ENCODE results near the gene PRKCE. TPM values are rescaled to one million over a fixed set of nuclear protein-coding genes. Genes with fewer than 3 reads are reported as not detected.

PRKCE gene
- total and polyA plus RNA-seq, 4 donors: 2.5 to 38.6 (median 5.8) TPM

- no peak for TF ChIP-seq FOXA1 (IDR thresholded peaks at IDR 0.05)
- no peak for TF ChIP-seq SP1 (IDR thresholded peaks at IDR 0.05)
- no peak for TF ChIP-seq HNF4A (conservative IDR thresholded peaks at IDR 0.05)
- no peak for TF ChIP-seq TAF1 (conservative IDR thresholded peaks at IDR 0.05)
Measured at GRCh38 chr2:45840481-45840880, 189.0 kb downstream of the PRKCE start (continued).

GRCh38 chr2:45841752-45842407 lies 190.4 kb downstream of the PRKCE start:
- Histone ChIP-seq H3K36me3 (ENCODE audit: control insufficient read depth in 4 of 4, insufficient read depth in 3 of 4, low read depth in 1 of 4, low read length in 3 of 4) (peaks cover 0 to 5% (median 0%) of the 10 kb centered on the region in 4 donors), H3K4me3 (ENCODE audit: low read depth in 1 of 3, low read length in 3 of 3) (no peak overlapping the region), H3K4me1 (ENCODE audit: control insufficient read depth in 4 of 4, insufficient read depth in 4 of 4, low read length in 3 of 4) (peaks cover 0 to 3% (median 0%) of the 10 kb centered on the region in 4 donors), H3K9ac (ENCODE audit: low read depth in 1 of 2, low read length in 2 of 2) (no peak overlapping the region), H3K9me3 (ENCODE audit: control insufficient read depth in 4 of 4, low read length in 3 of 4) (no peaks in the 10 kb centered on the region), H3K27ac (ENCODE audit: low read depth in 1 of 2, low read length in 2 of 2) (no peak overlapping the region), H3K27me3 (ENCODE audit: control insufficient read depth in 4 of 4, insufficient read depth in 4 of 4, low read length in 3 of 4) (no peaks in the 10 kb centered on the region)
- whole genome bisulfite sequencing: 92% methylated on average over 4 of the region's 4 CpGs
- no peak for DNase-seq (ENCODE audit: low spot score)
- TF ChIP-seq YY1 (IDR thresholded peaks at IDR 0.05) (no peak), ATF3 (IDR thresholded peaks at IDR 0.05) (no peak), JUND (IDR thresholded peaks at IDR 0.05) (no peak), CTCF (IDR thresholded peaks at IDR 0.05; ENCODE audit: low read depth, low read length, missing input control) (no peak), SP1 (IDR thresholded peaks at IDR 0.05) (no peak), RAD21 (IDR thresholded peaks at IDR 0.05) (no peak), MAX (IDR thresholded peaks at IDR 0.05) (no peak), GABPA (IDR thresholded peaks at IDR 0.05 in 1 of 2, conservative IDR thresholded peaks at IDR 0.05 in 1 of 2) (no peak), HNF4A (conservative IDR thresholded peaks at IDR 0.05) (no peak)

- no peak overlapping the region for H3K27ac ChIP-seq (ENCODE audit: low read depth in 1 of 2, low read length in 2 of 2)
- TF ChIP-seq NR2F2 (IDR thresholded peaks at IDR 0.05) (no peak), HNF4G (IDR thresholded peaks at IDR 0.05) (no peak), HNF4A (conservative IDR thresholded peaks at IDR 0.05) (no peak), JUND (IDR thresholded peaks at IDR 0.05) (no peak)
- no peak for DNase-seq (ENCODE audit: low spot score)
- H3K27me3 ChIP-seq (ENCODE audit: control insufficient read depth in 4 of 4, insufficient read depth in 4 of 4, low read length in 3 of 4): no peaks in the 10 kb centered on the region
- 85% methylated on average over 8 of the region's 8 CpGs for WGBS
- H3K4me3 ChIP-seq (ENCODE audit: low read depth in 1 of 3, low read length in 3 of 3): no peak overlapping the region
- no peak overlapping the region for H3K9ac ChIP-seq (ENCODE audit: low read depth in 1 of 2, low read length in 2 of 2)
- peaks cover 0 to 3% (median 0%) of the 10 kb centered on the region in 4 donors for H3K4me1 ChIP-seq (ENCODE audit: control insufficient read depth in 4 of 4, insufficient read depth in 4 of 4, low read length in 3 of 4)
- peaks cover 0 to 5% (median 0%) of the 10 kb centered on the region in 4 donors for H3K36me3 ChIP-seq (ENCODE audit: control insufficient read depth in 4 of 4, insufficient read depth in 3 of 4, low read depth in 1 of 4, low read length in 3 of 4)
- H3K9me3 ChIP-seq (ENCODE audit: control insufficient read depth in 4 of 4, low read length in 3 of 4): no peaks in the 10 kb centered on the region
Measured at GRCh38 chr2:45843136-45843535, 191.7 kb downstream of the PRKCE start.

GRCh38 chr2:45844796-45845457 lies 193.5 kb downstream of the PRKCE start:
- Histone ChIP-seq H3K9me3 (ENCODE audit: control insufficient read depth in 4 of 4, low read length in 3 of 4) (no peaks in the 10 kb centered on the region), H3K27me3 (ENCODE audit: control insufficient read depth in 4 of 4, insufficient read depth in 4 of 4, low read length in 3 of 4) (no peaks in the 10 kb centered on the region), H3K27ac (ENCODE audit: low read depth in 1 of 2, low read length in 2 of 2) (no peak overlapping the region), H3K36me3 (ENCODE audit: control insufficient read depth in 4 of 4, insufficient read depth in 3 of 4, low read depth in 1 of 4, low read length in 3 of 4) (peaks cover 0 to 5% (median 0%) of the 10 kb centered on the region in 4 donors), H3K9ac (ENCODE audit: low read depth in 1 of 2, low read length in 2 of 2) (no peak overlapping the region), H3K4me3 (ENCODE audit: low read depth in 1 of 3, low read length in 3 of 3) (no peak overlapping the region), H3K4me1 (ENCODE audit: control insufficient read depth in 4 of 4, insufficient read depth in 4 of 4, low read length in 3 of 4) (no peaks in the 10 kb centered on the region)
- no peak for DNase-seq (ENCODE audit: low spot score)
- WGBS: 89% methylated on average over 3 of the region's 3 CpGs
- TF ChIP-seq EGR1 (IDR thresholded peaks at IDR 0.05; ENCODE audit: low read depth in 2 of 2) (no peak), ATF3 (IDR thresholded peaks at IDR 0.05) (no peak), REST (IDR thresholded peaks at IDR 0.05) (no peak), NR2F2 (IDR thresholded peaks at IDR 0.05) (no peak), YY1 (IDR thresholded peaks at IDR 0.05) (no peak), HNF4A (conservative IDR thresholded peaks at IDR 0.05) (no peak), HNF4G (IDR thresholded peaks at IDR 0.05) (no peak), ZBTB33 (IDR thresholded peaks at IDR 0.05) (no peak), JUND (IDR thresholded peaks at IDR 0.05) (no peak)

Measured in liver (tissue), 9 donors.